GM21825 (cell line): Measurements from ENCODE around the gene RACK1.

Experiments
- ATAC-seq: cut with Tn5 transposase; IDR thresholded peaks from one replicate; pipeline ENCODE4 v1.9.1; 2021; ENCODE audit warnings: mild to moderate bottlenecking, moderate library complexity; ENCODE audit not compliant: unreplicated experiment

Gene RACK1

DNA sequence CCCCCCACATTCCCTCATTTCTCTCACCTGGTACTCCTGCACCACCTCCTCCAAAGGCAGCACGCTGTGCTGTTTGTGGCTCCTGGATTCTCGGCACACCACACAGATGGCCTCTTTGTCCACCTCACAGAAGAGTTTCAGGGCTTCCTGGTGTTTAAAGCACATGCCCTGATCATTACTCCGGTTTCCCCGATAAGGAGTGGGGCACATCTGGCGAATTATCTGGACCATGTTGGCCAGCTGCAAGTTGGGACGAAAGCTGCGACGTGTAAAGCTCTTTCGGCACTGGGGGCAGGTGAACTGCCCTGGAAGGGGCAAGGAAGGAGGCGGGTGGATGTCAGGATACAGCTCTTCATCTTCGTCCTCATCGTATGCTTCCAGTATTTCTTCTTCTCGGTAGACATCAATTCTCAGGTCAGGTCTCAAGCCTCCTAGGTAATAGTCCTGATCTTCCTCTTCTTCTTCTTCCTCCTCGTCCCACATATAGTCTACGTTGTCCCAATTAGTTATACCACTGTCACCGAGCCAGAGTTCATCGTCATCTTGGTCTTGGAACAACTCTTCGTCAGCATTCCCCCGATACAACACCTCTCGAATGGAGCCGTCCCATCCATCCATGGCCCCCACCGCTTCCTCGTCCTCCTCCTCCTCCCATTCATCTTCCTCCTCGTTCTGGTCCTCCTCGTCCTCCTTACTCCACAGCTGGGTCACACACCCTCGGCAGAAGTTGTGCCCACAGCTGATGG lies 16.4 kb upstream of the RACK1 start:
- peak; percentile 1 for ATAC-seq

DNA sequence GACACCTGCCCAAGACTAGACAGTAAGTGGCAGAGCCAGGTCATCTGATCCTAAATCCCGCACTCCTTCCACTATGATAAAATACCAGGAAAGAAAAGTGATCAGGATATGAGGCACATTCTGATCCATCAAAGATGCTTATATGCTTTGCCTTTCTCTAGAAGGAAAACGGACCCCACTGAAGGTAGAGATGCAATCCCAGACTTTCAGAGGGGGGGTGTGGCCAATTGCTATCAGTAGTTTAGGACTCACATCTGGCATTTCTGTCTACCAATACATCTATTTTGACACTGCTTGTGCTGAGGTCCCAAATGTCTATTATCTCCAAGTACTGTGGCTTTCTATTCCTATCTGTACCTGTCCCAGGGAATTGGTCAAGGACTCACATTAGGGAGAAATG lies 15.6 kb upstream of the RACK1 start:
- no peak for ATAC-seq

DNA sequence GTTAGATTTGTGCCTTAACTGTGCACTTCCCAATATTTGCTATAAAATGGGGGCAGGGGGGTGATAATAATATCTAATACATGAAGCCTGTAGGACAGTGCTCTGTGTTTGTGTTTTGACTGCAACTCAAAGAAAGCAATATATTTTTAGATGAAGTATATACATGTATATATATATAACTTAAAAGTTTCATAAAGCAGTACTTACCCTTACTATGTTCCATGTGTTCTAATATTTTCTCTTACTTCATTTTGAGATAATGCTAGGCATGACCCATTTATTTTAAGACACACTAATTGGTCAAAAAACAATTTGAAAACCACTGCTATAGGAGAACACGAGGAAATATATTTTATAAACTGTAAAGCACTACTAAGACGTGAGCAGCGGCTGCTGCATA lies 14.9 kb upstream of the RACK1 start:
- no peak for ATAC-seq

DNA sequence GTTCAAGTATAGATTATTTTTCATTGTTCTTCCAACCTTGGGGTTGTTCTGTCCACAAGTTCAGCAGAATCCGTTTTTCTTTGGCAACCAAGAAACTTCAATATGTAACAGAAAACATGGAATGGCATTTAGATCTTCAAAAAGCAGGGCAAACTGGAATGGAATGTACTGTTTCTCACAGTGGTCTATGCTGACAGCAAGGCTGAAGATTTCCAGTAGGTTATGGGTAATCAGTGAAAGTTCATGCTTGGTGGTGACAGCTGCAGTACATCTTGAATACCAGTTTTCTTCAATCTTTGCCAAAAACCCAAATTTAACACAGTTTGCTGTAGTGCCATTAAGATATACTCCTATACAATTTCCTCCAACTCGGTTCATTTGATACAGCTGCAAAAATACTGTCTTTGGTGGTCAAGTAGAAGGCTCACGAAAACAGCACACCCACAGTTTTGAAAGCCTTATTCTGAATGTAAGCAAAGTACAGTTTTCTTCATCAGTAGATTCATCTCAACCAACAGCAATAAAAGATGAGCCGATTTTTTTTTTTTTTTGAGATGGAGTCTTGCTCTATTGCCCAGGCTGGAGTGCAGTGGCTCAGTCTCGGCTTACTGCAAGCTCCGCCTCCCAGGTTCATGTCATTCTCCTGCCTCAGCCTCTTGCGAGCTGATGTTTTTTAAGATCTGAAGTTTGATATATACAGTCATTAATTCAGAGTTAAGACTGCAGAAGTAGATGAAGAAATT lies 12.3 kb upstream of the RACK1 start:
- no peak for ATAC-seq

DNA sequence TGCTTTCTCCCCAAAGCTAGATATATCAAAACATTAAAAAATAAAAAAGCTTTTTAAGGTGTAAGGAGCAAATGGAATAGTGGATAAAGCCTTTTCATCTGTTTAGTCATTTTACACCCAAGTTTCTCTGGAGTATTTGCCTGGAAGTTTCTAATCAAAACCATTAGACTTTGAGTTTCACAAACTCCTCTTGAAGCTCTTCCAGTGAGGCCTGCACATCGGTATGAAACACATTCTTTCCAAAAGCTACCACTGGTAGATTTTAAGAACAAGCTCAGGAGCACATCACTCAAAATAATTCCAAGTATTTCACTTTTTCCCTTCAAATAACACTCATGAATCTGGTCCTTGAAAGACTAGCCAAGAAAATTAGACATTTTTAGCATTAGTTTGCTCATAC lies 11.6 kb upstream of the RACK1 start:
- no peak for ATAC-seq

DNA sequence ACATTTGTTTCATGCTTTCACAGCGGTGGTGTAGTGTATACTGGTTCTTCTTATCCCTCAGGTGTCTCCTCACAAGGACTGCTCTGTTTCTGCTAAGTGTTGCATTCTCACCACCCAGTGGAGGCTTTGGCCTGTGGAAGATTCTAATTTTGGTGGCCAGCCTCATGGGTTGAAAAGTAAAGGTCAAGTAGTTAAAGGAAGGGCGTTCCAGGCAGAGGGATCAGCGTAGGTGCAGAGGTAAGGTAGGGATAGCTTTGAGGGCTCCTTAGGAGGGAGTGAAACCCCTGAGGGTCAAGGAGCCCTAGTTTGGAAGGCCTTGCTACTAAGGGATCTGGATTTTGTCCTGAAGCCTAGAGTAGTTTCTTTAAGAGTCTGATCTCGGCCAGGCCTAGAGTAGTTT lies 4.6 kb upstream of the RACK1 start:
- no peak for ATAC-seq

DNA sequence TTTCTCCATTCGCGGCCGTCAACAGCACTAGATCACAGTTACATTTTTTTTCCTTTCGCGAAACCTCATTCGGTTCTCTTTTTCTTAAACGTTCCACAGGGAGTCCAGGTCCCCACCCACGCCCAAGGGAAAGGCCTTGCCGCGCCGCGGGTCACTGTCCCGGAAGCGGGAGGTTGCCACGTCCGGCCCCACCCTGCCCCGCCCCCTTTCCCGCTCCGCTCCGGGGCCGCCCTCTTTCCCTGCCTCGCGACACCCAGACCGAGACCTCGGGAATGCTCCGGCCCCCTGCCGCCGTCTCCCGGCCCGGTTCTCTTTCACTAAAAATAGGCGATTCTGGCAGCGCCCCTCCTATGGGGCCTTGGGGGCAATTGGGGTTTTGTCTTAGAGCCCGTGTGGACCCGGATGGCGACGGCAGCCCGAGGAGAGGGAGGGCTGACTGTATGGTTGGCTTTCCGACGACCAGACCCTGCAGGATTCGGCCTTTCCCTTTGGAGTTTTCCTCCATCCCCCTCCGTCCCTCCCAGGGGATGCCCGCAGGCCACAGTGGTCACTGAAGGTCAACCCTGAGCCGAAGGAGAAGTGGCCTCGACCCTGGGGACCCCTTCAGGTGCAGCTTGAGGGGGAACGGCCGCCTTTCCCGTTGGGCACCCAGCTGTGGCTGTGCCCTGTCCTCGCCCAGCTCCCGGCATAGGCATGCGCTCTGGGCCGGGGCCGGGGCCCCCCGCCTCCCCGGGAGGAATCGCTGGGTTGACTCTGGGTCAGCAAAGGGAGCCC lies 2.8 kb upstream of the RACK1 start:
- peak; percentile 42 for ATAC-seq

DNA sequence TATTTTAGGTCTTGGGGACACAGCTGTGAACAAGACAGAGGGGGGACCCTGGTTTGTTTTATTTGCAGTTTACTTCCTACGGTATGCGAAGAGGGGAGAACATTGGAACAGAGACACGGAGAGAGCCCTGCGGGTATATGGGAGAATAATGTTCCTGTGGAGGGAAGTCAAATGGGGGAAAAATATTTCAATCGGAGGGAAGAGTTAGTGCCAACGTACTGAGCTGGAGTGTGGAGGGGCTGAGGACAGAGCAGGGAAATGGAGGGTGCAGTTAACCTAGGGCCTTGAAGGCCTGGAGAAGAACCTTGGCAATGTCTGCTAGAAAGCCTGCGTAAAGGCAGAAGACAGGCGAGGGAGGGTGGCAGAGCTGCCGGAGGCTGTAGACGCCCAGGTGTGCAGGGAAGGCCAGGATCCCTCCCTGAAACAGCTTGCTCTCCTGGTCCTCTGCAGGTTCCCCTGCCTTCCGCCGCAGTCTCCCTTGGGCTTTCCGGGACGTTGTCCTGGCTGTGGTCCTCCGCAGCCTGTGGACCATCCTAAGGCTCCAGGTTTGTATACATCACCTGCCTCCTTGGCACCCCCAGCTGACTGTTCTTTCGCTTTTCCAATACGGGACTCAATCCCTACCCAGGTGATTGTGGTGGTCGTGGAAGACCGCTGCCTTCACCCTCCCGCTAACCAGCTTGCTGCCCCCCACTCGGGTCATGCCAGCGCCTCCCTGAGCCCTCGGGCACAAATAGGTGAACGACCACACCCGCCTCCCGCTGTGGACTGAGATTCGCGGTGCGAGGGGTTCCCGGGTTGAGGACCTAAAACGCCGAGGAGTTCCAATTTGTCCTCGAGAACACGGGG lies 1.9 kb upstream of the RACK1 start:
- peak; percentile 3 for ATAC-seq

DNA sequence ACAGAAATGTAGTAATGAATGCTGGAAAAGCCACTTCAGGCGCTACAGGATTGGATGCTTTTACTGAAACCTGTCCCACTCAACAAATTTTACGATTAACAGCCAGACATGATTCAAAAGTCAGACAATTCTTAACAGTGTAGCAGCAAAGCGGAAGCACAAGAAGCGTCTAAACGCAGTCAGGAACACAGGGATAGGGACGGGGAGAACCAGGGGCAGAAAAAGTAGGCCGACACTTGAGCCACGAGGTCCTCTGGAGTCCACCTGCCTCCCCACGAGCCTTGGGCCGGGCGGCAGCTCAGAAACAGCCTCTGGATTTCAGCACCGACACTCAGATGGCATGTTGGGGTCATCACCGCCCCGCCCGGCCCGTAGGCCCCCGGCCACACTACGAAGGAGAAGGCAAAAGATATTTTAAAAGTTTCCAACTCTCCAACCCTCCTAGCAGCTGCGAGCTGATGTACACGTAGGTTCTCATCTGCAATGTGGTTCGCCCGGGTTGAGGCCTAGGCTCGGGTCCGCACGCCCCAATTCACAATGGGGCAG lies 615 bp downstream of the RACK1 start:
- peak; percentile 3 for ATAC-seq

DNA sequence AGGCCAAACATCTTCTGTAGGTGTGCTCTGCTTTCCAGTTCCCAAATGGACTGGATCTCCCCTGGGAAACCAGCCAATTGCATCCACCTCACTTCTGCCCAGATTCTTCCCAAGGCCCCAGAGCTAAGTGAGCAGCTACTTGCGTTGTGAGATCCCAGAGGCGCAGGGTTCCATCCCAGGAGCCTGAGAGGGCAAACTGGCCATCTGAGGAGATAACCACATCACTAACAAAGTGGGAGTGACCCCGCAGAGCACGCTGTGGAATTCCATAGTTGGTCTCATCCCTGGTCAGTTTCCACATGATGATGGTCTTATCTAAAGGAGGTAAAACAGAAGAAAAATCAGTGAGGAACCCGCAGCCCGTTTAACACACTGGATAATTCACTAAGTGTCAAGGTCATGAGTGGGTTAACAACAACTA lies 1.7 kb downstream of the RACK1 start:
- ATAC-seq, result no peak

DNA sequence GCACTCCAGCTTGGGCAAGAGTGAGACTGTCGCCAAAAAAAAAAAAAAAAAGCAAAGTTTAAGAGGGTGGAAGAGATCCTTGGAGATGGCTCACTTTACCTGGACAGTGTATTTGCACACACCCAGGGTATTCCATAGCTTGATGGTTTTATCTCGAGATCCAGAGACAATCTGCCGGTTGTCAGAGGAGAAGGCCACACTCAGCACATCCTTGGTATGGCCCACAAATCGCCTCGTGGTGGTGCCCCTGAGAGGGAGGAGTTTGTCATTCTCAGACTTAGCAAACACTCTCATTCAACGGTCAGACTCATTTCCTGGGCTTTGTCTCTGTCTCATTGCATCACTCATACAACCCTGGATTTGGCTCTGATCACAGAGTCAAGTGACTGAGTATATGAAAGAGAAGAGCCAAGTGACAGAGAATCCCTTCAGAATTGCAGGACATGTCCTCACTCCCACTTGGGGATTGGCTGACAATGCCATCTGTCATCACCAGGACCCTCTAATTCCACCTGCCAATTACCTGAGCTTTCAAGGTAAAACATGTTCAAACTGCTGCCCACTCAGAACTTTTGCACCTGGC lies 2.2 kb downstream of the RACK1 start:
- ATAC-seq, result no peak

DNA sequence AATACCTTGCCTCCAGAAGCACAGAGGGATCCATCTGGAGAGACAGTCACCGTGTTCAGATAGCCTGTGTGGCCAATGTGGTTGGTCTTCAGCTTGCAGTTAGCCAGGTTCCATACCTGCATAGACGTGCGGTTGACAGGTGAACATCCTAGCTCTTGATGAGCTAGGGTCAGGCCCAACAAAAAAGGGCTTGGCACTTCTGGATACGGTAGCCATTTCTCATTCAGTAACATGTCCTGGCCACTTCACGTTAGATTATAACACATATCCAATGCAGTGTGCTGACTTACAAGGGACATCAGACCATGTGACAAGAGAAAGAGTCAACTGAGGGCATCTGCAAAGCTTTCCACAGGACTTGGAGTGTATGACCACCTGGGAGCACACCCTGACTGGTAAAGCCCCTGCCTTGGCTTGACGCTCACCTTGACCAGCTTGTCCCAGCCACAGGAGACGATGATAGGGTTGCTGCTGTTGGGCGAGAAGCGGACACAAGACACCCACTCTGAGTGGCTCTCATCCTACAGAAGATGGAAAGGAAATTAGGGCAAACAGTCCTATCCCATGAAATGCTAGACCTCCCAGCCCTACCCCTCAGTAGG lies 4.5 kb downstream of the RACK1 start:
- no peak for ATAC-seq

DNA sequence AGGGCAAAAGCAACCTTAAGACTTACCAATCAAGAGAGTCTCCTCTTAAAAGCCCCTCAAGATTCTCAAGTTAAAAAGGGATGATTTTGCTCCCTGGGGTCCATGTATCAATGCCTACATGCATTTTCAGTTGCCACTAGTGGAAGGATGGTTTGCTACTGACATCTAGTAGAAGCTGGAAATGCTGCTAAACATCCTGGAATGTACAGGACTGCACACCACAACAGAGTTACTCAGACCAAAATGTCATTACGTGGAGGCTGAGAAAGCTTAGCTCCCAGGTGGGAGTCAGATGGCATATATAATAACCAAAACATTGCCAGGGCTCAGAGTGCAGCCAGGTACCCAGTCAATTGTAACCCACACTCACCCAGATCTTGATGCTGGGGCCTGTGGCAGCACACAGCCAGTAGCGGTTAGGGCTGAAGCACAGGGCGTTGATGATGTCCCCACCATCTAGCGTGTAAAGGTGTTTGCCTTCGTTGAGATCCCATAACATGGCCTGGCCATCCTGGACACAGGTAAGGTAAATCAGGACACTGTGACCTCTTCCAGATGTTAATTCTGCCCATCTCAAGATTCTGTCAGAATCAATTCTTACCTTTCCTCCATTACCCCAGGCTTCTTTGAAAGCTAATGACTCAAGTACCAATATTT lies 5.8 kb downstream of the RACK1 start:
- no peak for ATAC-seq

DNA sequence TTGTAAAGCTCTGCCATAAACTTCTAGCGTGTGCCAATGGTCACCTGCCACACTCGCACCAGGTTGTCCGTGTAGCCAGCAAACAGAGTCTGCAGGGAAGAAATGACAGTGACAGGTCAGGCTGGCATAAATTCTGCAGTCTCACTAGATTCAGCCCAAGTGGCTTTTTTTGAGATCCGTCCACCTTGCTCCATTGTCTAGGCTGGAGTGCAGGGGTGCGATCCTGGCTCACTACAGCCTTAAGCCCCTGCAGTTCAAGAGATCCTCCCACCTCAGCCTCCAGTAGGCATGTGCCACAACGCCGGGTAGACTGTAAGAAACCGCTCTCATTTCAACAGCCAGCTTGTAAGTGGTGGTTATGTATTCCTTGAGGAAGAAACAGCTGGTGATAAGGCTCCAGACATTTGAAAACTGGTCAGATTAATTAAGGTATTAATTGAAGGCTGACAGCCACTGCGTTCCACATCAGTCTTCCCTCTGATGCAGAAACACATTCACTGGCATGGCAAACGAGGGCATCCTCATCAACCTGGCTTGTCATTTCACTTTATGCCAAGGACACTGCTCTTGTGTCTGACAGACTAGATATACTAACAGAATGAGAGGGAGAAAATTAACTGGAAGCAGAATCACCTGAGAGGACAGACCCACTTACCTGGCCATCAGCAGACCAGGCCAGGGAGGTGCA lies 6.6 kb downstream of the RACK1 start:
- ATAC-seq, result no peak

DNA sequence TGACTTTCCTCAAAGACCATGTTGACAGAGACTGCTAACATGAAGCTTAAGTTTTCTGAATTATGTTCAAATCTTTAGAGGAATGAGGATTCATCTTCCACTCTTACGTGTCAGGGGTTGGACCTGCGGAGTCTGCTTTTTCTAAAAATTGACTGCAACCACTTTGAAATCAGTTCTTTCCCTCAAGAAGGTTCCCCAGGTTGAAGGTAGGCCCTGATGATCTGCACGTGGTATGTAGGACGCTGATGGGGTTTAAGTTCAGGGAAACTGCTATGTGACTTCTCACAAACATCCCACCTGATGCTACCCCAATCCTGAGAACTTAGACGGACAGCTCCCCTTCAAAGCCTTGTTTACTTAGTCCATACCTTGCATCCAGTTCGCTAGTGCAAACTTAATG lies 7.2 kb downstream of the RACK1 start:
- ATAC-seq, result no peak

DNA sequence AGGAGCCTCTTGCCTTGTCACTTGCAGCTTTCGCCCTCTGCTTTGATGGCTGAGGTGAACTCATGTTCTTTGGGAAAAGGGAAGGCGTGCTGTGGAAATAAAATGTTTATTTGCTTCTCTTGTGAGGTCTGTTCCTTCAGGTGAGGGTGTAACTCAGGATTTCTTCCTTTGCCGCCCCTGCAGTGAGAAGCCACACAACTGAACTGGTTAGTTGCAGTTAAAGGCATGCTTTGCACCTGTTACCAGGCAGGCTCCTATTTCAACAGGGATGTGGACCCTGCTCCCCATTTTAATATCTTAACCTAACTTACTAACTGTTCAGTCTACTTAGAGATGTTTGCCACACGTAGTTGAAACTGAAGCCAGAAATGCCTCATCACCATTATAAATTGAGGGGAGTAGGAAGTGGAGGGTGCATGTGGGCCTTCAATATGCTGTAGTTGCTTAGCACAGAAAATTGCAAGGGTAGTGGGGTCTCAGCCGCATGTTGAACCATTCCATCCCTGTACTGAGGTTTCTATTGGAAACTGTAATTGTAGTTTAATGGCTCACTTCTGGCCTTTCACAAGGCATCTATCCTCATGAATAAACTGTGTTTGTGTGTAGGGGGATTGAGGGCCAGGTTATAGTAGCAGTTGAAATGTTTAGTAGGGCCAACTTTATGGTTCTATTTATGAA lies 7.9 kb downstream of the RACK1 start:
- ATAC-seq, result no peak

DNA sequence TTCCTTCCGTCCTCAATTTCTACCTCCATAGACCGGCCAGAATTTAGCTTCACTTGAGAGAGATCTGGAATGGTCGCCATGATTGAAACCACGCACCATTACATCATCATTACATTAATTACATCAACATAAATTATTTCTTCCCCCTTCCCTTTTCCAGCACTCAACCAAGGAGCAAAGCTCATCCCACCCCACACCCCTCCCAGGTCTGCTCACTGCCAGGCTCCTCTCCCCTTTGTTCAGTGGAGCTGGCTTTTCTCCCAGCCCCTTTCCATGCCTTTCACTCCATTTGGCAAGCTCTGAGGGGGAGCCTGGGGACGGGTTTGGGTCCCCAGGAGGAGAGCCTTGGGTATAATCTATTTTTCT lies 8.4 kb downstream of the RACK1 start:
- ATAC-seq, result no peak
